ENCODE data around the gene ARAP2.
"Not testable (repeated sequence)": the region's sequence is repeated elsewhere in the genome, so short reads cannot be mapped to it uniquely, and the experiment has no call there.

The ARAP2 gene

DNA sequence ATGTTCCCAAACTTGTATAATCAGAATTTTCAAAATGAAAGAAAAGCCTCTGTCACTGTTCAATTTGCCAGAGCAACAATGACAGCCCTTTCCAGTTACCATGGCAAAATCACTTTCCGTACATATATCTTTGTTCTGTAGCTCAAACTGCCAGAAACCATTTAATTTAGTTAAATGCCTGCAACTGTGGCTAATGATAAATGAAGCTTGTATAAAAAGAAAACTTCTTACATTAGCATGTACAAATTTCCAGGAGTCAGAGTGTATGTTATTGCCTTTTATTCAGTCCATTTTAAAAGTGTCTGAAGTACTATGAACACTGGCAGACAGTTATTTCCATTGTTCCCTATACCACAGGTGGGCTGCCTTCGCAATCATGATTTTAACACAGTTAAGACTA, 30.3 kb downstream of the ARAP2 start:
- no peak for DNase-seq

DNA sequence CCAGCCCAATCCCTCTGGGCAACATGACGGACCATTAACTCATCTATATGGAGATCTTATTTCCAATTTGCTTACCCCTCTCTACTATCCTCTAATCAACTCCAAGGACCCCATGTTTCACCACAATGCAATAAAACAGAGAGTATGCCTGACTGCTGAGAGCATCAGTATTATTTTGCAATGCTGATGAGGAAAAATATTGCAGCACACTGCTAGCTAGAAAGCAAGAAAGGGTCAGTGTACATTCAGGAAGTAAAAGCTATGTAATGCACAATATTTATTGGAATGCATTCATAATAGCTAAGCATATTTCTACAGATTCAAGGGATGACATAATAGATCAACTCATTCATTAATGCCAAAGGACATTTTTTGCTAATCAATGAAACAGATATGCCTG, 33.2 kb downstream of the ARAP2 start:
- DNase-seq = no peak

DNA sequence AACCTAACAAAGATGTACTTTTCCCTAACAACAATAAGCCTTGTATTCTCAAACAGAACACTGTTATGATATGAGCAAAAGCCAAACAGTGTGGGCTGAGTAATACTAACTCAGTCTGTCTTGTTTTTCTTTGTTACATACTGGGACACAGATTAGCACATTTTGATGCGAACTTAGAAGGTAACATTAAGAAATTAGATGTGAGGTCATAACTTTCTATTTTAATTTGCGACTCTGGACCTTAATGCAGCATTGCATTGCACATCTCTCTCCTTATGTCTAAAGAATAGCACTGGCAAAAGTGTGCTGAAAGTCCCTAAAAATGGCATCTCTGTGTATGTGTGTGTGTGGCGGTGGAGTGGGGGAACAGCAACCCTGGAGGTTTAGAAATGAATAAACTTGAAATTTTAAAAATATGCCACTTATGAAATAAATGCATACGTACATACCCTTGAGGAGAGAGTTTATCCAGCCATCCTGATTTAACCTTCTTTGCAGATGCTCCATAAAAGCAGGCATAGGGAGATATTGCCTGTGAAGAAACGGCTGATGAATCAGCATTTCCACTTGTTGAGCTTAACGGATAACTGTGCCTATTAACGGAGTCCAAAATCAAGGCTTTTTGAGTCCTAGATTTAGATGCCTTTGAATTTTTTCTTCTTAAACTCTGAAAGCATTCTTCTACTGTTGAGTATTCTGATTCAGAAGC, 34.2 kb downstream of the ARAP2 start:
- no peak for DNase-seq

DNA sequence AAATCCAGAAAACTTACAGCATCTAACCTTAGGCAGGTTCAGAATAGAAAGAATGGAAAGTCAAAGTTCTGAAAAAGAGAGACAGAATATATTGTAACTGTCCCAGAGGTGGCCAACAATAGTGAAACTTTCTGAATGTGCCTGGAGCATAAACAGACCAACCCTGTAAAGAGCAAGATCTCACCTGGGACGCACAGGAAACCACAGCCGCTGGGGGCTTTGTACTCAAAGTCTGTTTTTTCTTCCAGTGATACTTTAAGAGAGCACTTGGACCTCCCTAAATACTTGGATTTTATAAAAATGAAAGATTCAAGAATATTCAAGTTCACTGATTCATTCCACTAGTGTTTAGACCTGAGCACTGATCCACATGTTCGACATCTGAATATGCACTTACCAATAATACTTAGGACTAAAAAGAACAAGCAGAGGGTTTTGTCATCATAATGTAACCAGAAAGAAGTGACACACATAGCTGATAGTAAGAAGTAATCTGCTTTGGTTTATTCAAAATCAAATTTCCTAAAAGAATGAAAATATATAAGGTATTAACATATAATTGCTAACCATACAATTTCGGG, 35.3 kb downstream of the ARAP2 start:
- no peak for DNase-seq

DNA sequence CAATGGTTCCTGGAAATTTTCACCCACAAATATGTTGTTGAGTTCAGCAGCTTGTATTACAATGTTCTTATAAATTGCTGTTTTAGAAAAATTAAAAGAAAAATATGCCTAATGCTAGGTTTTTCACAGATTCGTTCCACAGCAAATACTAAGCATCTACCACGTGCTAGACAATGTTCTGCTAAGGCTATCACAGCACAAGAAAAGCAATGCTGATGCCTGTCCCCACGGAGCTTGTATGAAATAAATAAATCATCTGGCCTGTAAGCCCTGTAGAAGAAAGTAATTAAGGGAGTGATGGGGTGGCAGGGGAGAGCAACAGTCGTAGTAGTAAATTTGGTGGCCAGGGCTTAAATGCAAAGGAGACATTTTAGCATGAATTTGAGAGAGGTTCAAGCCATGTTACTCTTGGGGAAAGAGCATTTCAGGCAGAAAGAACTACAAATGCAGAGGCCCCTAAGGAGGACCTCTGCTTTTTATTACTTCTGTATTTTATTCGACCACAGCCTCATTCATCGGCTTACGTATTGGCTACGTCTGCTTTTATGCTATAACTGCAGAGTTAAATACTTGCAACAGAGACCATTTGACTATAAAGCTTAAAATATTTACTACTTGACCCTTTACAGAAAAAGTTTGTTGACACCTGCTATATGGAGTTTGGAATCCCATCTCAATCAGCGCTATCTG, 36.3 kb downstream of the ARAP2 start:
- DNase-seq = no peak

DNA sequence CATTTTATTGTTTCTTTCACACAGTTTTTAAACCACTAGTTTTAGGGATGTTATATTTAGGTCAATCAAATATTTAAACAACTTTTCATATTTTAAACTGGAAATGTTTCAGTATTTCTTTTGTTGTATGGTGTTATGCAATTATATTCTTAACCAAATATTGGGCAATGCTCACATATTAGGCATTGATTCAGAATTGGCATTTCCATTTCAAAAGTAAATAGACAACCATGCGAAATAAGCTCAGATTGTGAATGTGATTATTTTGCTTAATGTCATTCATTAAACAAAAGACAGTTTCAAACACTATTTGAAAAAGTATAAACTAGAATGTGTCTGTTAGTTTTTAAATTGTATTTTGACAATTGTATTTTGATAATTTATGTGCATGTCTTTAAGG, 36.9 kb downstream of the ARAP2 start:
- DNase-seq = no peak

DNA sequence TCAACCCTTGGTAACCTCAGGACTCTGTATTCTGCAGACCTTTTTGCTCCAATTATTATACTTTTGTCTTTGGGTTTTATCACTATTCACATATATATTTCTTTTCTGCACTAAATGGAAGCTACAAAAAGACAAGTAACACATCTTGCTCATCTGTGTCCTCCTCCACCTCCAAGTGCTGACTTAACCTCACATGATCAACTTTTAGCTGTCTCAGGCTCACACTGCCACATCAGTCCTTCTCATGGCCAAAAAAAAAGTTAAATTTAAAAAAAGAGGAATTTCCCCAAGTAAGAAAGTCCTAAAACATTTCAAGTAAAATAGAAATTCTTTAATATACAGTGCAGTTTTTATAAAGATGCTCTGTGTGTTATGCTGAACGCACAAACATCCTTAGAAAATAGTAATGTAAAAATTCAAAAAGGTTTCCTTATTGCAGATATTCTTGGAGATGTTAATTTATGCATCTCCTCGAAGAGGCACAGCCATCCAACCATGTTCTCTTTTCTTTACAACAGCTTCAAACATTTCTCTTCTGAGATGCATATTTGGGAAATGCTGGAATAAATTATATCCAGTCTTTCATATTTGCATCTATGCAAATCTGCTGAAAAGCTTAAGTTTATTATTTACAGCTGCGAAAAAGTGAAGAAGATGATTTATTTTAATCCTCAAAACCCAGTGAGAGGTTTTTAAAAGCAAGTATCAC, 37.6 kb downstream of the ARAP2 start:
- DNase-seq = no peak

DNA sequence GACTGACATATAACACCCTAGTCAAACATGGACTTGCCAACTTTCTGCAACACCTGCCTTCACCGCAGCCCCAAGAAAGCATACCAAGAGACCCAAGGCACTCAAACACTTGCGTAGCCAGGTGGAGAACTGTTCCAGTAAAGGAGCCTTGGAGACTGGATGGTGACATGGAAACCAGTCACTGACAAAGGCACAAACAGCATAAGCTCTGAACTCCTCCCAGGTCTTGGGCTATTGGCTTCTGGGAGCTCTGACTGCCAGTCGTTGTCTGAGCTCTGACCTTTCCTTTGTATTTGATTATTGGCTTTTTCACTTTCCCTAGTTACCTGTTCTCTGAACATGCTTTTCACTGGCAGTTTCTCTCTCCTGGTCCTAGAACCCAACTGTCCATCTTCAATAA, 38.3 kb downstream of the ARAP2 start:
- no peak for DNase-seq

DNA sequence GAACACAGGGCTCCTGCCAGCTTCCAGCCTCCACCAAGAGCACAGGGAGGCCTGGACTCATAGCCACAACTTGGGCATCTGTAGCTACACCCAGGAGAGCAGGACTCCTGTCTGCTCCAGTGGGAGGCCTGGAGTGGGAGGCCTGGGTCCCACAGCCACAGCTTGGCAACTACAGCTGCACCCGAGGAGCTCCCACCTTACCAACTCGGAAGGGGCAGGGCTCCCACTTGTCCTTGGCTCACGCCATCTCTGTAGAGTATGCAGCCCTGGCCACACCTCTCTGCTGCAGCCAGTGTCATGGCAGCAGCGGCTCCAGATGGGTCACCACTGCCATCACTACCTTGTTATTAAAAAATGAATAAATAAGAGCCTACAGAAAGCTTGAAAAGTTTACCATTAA, 45.5 kb downstream of the ARAP2 start:
- no peak for DNase-seq

DNA sequence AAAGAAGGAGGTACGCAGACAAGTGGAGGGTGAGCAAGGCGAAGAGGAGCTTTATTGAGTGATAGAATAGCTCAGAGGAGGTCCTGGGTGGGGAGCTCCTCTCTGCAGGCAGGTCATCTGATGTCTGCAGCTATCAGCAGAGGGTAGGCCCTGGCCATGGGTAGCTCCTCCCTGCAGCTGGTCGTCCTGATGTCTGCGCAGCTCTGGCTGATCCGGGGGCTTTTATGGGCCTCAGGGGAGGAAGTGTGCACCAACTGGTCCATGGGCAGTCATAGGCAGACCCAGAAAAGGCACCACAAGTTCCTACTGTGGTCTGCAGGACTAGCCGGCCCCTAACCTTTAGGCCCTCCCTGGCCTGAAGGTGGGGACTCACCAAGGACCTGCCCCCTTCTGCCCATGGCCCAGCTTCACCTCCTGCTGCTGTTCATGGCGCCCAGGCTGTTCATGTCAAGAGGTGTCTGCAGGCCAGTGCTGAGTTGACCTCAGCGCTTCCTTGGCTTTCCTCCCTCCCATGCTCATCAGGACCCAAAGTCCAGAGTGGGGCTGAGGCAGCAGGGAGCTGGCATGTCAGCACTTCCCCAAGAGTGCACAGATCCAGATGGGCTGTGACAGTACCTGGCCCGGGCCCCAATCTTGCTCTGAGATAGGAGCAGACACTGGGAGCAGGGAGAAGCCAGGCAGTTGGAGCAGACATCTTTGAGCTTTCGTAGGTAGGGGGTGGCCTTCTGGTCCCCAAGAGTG, 46.1 kb downstream of the ARAP2 start:
- no peak for DNase-seq

DNA sequence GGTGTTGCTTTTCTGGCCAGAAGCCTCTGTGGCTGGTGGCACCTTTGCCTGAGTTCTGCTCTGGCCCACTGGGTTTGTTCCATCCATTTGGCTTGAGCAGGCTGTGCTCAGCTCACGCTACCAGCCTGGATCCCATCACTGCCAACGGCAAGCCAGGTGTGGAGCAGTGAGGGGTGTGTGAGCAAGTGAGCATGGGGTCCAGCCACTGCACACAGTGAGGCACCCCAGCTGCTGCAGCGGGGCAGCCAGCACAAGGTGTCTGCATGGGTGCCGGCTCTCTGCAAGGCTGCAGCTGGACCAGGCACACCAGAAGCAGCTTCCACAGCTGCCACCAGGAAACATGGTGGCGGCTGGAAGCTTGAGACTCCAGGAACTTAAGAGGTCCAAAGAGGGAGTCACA, 46.8 kb downstream of the ARAP2 start:
- no peak for DNase-seq

DNA sequence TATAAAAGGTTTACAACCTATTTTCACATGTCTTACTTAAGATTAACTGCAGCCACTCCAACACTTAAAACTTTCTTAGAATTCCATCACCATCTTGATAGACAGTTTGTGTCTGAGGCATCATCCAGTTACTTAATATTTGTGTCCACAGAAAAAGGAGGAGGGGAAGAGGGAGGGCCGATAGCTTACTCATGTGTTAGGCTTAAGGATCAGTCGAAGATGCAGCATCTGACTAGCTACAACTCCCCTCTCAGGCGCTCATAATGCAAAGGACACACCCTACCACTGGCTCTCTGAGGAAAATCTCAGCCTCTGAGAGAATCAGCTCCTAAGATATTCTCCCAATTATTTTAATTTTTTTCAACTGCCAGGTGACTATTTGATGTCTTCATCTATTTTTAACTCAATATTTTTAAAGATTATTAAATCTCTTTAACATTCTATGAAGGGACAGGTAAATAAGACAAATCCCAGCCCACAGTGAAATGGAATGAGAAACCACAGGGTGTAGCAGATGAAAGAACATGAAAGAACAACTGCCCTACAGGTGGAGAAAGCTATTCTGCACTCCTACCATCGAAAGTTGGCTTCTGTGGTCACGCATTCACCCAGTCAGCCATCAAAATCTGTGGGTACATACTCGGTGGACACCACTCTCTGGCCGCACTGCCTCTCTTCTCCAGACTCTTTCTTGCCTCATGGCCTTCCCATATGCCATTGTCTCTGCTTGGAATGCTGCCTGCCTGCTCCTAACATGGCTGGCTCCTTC, 48.0 kb downstream of the ARAP2 start:
- DNase-seq = no peak

DNA sequence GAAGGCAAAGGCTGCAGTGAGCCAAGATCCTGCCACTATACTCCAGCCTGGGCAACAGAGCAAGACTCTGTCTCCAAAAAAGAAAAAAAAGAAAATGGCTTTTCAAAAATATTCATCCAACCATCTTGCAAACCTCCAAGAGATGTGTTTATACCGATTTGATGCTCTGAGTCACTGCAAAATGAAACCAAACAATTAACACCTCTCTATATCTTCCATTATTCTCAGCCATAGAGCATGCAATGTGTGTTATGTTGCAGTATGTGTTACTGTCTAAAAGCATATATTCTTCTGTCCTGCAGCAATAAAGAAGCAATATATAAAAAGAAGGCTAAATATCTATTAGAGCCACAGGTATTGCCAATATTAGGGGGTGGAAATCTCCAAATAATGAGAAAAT, 51.4 kb downstream of the ARAP2 start:
- DNase-seq = no peak

DNA sequence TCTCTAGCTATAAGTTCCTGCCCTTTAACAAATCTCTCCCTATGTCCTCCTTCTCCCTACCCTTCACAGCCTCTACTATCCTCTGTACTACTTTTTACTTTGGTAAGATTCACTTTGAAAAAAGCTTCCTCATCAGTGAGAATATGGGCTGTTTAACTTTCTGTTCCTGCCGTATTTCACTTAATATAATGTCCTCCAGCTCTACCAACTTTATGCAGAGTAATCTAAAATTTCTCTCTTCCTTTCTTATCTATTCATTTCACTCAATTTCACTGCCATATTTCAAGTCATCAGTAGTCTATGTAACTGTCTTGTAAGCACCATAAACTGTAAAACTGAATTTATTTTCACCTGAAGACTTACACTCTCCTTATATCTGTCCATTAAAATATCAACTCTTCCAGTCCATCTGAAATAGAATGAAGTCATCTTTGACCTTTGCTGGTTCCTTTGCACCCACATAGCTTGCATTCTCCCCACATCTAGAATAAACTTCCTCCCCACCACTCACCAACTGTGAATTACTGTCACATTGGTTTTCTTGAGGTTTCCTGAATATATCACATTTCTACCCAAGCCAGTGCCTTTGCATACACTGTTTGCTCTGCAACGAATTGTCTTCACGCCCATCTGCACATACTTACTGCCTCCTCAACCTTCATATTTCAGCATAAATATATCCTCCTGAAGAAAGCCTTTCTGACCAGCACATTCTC, 54.6 kb downstream of the ARAP2 start:
- no peak for DNase-seq

DNA sequence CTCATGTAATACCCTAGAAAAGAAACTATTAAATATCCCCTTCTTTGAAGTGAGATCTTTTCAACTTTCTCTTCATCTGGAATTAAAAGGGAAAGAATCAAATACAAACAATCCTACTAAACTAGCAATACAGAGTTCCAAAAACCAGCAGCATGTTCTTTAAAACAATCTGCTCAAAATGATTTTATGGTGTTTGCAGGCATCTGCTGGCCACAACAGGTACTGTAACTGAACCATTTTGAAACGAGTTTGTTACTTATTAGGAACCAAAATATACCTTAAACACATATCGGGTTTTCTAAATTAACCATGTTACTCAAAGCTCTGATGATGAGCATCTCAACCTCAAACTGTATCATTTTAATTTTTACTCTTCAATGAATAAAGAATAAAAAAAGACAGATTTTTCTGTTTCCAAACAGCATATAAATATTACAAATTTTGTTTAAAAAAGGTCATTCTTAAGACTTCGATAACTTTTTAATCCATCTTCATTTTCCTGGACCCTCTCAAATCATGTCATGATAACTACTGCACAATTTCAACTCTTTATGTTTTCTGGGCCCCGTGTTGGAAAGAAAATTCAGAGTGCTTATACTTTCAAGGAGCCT, 56.5 kb downstream of the ARAP2 start:
- DNase-seq = no peak

DNA sequence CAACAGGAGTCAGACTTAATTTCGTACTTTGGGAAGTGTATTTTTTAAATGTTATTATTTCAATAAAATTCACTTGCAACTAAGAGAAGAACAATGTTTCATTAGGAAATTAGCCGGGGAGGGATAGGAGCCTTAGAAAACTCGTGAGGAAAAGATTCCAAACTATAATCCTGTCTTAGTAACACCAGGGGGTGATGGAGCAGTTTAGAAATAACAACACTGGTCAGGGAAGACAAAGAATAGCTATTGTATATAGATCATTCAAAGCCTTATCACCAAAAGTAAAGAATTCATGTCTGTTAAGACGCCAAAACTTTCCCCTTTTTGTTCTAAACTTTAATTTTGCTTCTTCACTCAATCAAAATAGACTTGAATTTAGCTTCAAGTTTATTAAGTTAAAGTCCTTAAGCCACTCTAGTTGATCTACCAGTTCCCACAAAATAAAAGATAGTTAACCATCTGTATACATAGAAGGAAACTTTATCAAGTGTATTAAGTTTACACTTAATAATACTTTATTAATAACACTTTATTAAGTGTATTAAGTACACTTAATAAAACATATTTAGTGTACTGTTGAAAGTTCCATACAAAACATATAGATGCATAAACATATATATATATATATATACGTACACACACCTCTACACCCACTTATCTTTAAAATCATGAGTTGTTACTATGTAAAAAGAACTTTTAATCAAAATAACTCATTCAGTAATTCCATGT, 60.5 kb downstream of the ARAP2 start:
- DNase-seq = no peak

DNA sequence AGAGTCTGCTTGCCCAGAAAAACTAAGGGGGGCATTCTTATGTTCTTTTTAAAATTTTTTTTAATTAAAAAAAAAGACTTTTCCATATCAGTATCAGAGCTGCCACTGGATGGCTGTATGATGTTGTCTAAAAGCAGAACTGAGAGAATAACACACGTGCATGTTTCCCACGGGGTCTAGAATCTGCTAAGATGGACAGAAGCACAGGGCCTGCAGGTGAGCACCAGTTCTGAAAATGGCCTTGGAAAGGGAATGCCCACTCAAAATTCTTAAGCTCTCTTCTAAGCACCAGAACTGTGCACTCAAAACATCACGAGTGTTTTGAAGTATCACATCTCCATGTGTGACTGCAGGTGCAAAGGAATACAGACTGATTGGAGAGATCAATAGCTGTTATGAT, 61.1 kb downstream of the ARAP2 start:
- DNase-seq = no peak

DNA sequence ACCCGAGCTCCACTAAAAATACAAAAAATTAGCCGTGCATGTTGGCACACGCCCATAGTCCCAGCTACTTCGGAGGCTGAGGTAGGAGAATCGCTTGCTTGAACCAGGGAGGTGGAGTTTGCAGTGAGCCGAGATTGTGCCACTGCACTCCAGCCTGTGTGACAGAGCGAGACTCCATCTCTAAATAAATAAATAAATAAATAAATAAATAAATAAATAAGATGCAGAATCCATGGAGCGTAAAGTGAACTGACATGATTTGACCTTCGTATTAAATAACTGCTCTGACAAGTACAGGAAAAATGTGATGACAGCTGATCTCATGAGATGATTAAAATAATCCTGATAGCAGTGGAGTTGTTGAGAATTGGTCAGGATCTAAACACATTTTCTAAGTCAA, 62.0 kb downstream of the ARAP2 start:
- DNase-seq = not testable (repeated sequence)

DNA sequence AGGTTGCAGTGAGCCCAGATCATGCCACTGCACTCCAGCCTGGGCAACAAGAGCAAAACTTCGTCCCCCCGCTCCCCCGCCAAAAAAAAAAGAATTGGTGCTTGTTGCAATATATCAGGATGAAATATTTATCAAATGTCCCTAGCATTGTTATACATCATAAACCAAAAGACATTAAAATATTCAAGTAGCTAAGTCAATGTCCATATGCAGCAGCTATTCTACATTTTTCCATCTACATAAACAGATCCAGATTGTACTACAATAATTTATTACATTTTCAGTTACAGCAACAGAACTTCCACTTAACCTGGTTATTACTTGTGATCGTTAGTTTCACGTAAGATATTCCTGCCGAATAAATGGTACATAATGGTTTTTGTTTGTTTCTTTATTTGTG, 64.1 kb downstream of the ARAP2 start:
- DNase-seq = no peak

DNA sequence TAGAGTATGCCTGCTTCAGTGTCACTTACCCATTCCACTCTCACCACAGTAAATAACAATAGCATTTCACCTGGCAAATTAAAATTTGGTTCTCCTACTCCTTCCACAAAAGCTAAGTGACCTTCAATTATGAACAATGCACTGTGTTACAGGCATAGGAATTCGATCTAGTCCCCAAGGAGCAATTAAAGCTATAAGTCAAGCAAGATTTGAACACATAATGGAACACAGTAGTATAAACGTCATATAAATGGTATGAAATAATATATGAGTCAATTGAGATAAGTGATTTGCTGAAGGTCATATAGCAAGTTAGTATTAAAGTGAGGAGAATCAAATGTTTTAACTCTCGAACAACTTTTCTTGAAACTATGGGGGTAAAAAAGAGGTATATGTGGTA, 65.8 kb downstream of the ARAP2 start:
- no peak for DNase-seq

DNA sequence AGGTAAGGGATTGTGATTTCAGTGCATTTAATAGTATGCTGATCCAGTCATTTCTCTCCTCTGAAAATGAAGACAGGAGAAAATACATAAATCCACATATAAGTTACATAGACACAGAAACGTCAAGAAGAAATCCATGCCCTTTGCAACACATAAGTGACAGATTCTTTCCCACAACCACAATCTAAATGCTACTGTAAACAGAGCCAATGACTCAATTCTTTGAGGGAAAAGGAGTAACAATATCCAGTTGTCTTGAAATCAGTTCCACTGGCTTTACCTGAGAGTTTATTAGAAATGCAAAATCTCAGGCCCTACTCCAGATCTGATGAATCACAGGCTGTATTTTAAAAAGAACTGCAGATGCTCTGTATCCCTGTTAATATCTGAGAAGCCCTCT, 66.4 kb downstream of the ARAP2 start:
- no peak for DNase-seq

All from cortex of kidney (tissue), 1 donor.